H1 (cell line): ENCODE data around the gene CXCL9. TPM values are rescaled to one million over a fixed set of nuclear protein-coding genes. Genes with fewer than 3 reads are reported as not detected.

Experiments
- GABPA ChIP-seq: IDR thresholded peaks from 2 replicates; pipeline ENCODE4 v1.6.1; 2011; ENCODE audit warnings: mild to moderate bottlenecking, low read length, moderate library complexity, borderline replicate concordance; ENCODE audit not compliant: insufficient read depth
- GTF2F1 ChIP-seq: IDR thresholded peaks from 2 replicates; pipeline ENCODE4 v1.6.1; 2012; ENCODE audit warnings: low read depth, low read length, improper control_type of control experiment, borderline replicate concordance
- HDAC2 ChIP-seq, 2 experiments: fragments of 300-600 bp in 1 of 2; sonication (generic) in 1 of 2; IDR thresholded peaks; 2 replicates each; pipeline ENCODE4 v1.6.1; 2011 to 2012; ENCODE audit warnings: low read depth in 2 of 2, low read length in 2 of 2, mild to moderate bottlenecking in 2 of 2, moderate library complexity in 2 of 2, borderline replicate concordance in 1 of 2, inconsistent platforms in 1 of 2
- RFX5 ChIP-seq: IDR thresholded peaks from 2 replicates; pipeline ENCODE4 v1.6.1; 2011; ENCODE audit warnings: low read depth, low read length, improper control_type of control experiment, borderline replicate concordance
- SRF ChIP-seq: IDR thresholded peaks from 2 replicates; pipeline ENCODE4 v1.6.1; 2011; ENCODE audit warnings: mild to moderate bottlenecking, low read depth, low read length, moderate library complexity
- SUZ12 ChIP-seq: fragments of 200-600 bp; sonication (generic); IDR thresholded peaks from 2 replicates; pipeline ENCODE4 v1.6.1; 2012; ENCODE audit warnings: mild to moderate bottlenecking, inconsistent platforms, low read length, moderate library complexity, mixed read lengths
- TEAD4 ChIP-seq: IDR thresholded peaks from 2 replicates; pipeline ENCODE4 v1.6.1; 2012; ENCODE audit warnings: low read depth, low read length, inconsistent platforms, mixed read lengths
- YY1 ChIP-seq: IDR thresholded peaks from 2 replicates; pipeline ENCODE4 v1.6.1; 2011; ENCODE audit warnings: low read depth, mild to moderate bottlenecking, low read length
- polyA plus RNA-seq, 7 experiments: library from polyadenylated mRNA; depleted of rRNA in 3 of 7; stranded (reverse) in 5 of 7; unstranded in 2 of 7; fragments of >200 nt in 5 of 7; fragments of 200-250 nt in 2 of 7; gene quantifications; 1 replicate in 5 of 7; 2 replicates in 1 of 7; 4 replicates in 1 of 7; pipeline versions ENCODE4 v1.2.1 to v1.2.3, GENCODE V29; 2011 to 2013; ENCODE audit warnings: missing spikeins in 2 of 7, mixed read lengths in 2 of 7
- total RNA-seq: library from RNA; stranded (reverse); fragmentation: NEBNext Ultra II Directional; extraction: Animal tissue kit (Norgen Biotek cat#: 25700); gene quantifications from 2 replicates; pipeline ENCODE4 v1.2.1, GENCODE V29; 2021

The CXCL9 gene
- total and polyA plus RNA-seq, 2 of the 8 experiments (the other 6 are each of a cell fraction or from before 2014, with no cell fraction given), result not detected

GRCh38 chr4:76022031-76022430, 14.7 kb upstream of the CXCL9 start (continued):
- TF ChIP-seq TEAD4, result no peak
- TF ChIP-seq RFX5, result no peak
- no peak for TF ChIP-seq SRF
- no peak for TF ChIP-seq GABPA
- TF ChIP-seq YY1, result no peak
- no peak for TF ChIP-seq SUZ12
- TF ChIP-seq HDAC2 (IDR thresholded peaks at IDR 0.05; ENCODE audit: borderline replicate concordance in 1 of 2, low read depth in 2 of 2, low read length in 2 of 2), result no peak
- no peak for TF ChIP-seq GTF2F1
